ENCODE data around the gene S100A9.
A peak's percentile ranks its signal among the peaks of the same experiment; 100 is the strongest.

S100A9 gene

GRCh38 chr1:153361480-153362109, 3.9 kb downstream of the S100A9 start:
- no peak for DNase-seq (ENCODE audit: low spot score)

- DNase-seq (ENCODE audit: low spot score), result no peak
Measured at GRCh38 chr1:153362187-153362775, 4.6 kb downstream of the S100A9 start.

GRCh38 chr1:153363641-153364040, 6.0 kb downstream of the S100A9 start:
- DNase-seq (ENCODE audit: low spot score), result no peak

GRCh38 chr1:153364156-153364555, 6.5 kb downstream of the S100A9 start:
- DNase-seq (ENCODE audit: low spot score), result no peak

- no peak for DNase-seq (ENCODE audit: low spot score)
Measured at GRCh38 chr1:153364766-153365666, 7.4 kb downstream of the S100A9 start.

- no peak for DNase-seq (ENCODE audit: low spot score)
Measured at GRCh38 chr1:153365696-153366095, 8.0 kb downstream of the S100A9 start.

- no peak for DNase-seq (ENCODE audit: low spot score)
Measured at GRCh38 chr1:153366261-153366660, 8.6 kb downstream of the S100A9 start.

- DNase-seq (ENCODE audit: low spot score), result no peak
Measured at GRCh38 chr1:153367090-153367489, 9.4 kb downstream of the S100A9 start.

- no peak for DNase-seq (ENCODE audit: low spot score)
Measured at GRCh38 chr1:153368495-153368894, 10.8 kb downstream of the S100A9 start.

GRCh38 chr1:153370146-153370545, 12.5 kb downstream of the S100A9 start:
- DNase-seq (ENCODE audit: low spot score), result no peak

GRCh38 chr1:153371231-153371630, 13.6 kb downstream of the S100A9 start:
- no peak for DNase-seq (ENCODE audit: low spot score)

- DNase-seq (ENCODE audit: low spot score), result no peak
Measured at GRCh38 chr1:153372571-153372970, 14.9 kb downstream of the S100A9 start.

- DNase-seq (ENCODE audit: low spot score), result no peak
Measured at GRCh38 chr1:153374071-153374470, 16.4 kb downstream of the S100A9 start.

GRCh38 chr1:153375511-153375910, 17.9 kb downstream of the S100A9 start, which contains the start of gene S100A12:
Gene S100A12 (minus strand): TSS chr1:153375621. CDS start chr1:153374592, 1,029 bp downstream.
- peak; percentile 63 for DNase-seq (ENCODE audit: low spot score)

GRCh38 chr1:153379591-153379990, 21.9 kb downstream of the S100A9 start:
- no peak for DNase-seq (ENCODE audit: low spot score)

GRCh38 chr1:153380711-153381110, 23.1 kb downstream of the S100A9 start:
- no peak for DNase-seq (ENCODE audit: low spot score)

- no peak for DNase-seq (ENCODE audit: low spot score)
Measured at GRCh38 chr1:153384958-153385580, 27.4 kb downstream of the S100A9 start.

- DNase-seq (ENCODE audit: low spot score), result no peak
Measured at GRCh38 chr1:153386500-153386901, 28.8 kb downstream of the S100A9 start.

- DNase-seq (ENCODE audit: low spot score), result no peak
Measured at GRCh38 chr1:153387001-153387400, 29.3 kb downstream of the S100A9 start.

- no peak for DNase-seq (ENCODE audit: low spot score)
Measured at GRCh38 chr1:153387785-153388184, 30.1 kb downstream of the S100A9 start.

- no peak for DNase-seq (ENCODE audit: low spot score)
Measured at GRCh38 chr1:153389401-153389800, 31.7 kb downstream of the S100A9 start.
